Measurements from ENCODE around the gene TFDP1.

TFDP1 gene

GRCh38 chr13:113652404-113653263 lies 68.1 kb downstream of the TFDP1 start:
- Histone ChIP-seq H3K9ac (ENCODE audit: low read depth, low read length) (no peak overlapping the region), H3K27me3 (ENCODE audit: control insufficient read depth, insufficient read depth, low read length) (peaks cover 7% of the 10 kb centered on the region), H3K36me3 (ENCODE audit: insufficient read depth, low read length) (no peaks in the 10 kb centered on the region), H3K4me3 (ENCODE audit: low read length) (no peak overlapping the region), H3K4me2 (ENCODE audit: low read length) (no peak overlapping the region), H3K4me1 (ENCODE audit: control insufficient read depth, insufficient read depth, low read length) (peaks cover 3% of the 10 kb centered on the region), H3K9me3 (replicated peaks; ENCODE audit: low read length) (no peaks in the 10 kb centered on the region)

DNA sequence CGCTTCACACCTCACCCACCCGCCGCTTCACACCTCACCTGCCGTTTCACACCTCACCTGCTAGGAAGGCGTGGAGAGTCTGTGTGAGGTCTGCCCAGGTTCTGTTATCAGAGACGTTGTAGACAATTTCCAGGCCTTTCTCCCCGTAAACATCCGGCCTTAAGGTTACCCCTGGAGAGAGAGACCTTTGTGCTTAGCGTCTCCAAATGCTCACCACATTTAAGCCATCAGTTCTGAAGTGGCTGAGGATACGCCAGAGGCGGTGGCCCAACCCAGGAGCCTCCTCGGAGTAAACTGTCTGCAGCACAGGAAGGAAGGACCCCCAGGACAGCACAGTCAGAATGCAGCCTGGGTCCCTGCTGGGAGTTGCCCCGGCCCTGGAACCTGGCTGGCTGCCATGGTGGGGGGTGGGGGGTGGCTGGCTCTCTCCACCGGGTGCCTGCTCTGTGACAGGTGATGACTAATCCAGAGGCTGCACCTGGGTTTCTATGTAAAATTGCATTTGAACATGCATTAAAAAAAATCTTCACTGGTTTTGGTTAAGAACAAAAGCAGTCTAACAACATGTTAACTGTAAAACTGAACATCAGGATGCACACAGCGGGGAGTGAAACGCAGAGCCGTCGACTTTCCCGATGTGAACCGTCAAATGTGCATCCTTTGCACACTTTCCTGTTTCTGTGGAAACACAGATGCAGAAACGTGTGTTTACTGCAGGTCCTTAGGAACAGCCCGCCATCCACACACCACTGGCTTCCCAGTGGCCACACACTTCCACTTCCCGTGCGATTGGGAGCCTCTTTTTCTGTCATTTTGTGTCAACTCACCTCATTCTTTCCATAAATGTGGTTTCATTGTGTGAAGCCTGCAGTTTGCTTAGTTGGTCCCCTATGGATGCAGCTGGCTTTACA lies 69.0 kb downstream of the TFDP1 start:
- no peaks in the 10 kb centered on the region for H3K9me3 ChIP-seq (replicated peaks; ENCODE audit: low read length)
- H3K9ac ChIP-seq (ENCODE audit: low read depth, low read length), result no peak overlapping the region
- H3K27me3 ChIP-seq (ENCODE audit: control insufficient read depth, insufficient read depth, low read length), result peaks cover 7% of the 10 kb centered on the region
- H3K4me2 ChIP-seq (ENCODE audit: low read length), result no peak overlapping the region
- no peaks in the 10 kb centered on the region for H3K36me3 ChIP-seq (ENCODE audit: insufficient read depth, low read length)
- no peaks in the 10 kb centered on the region for H3K4me1 ChIP-seq (ENCODE audit: control insufficient read depth, insufficient read depth, low read length)
- no peak overlapping the region for H3K4me3 ChIP-seq (ENCODE audit: low read length)

GRCh38 chr13:113654175-113654560 lies 69.6 kb downstream of the TFDP1 start:
- no peaks in the 10 kb centered on the region for H3K4me1 ChIP-seq (ENCODE audit: control insufficient read depth, insufficient read depth, low read length)
- no peaks in the 10 kb centered on the region for H3K36me3 ChIP-seq (ENCODE audit: insufficient read depth, low read length)
- no peak overlapping the region for H3K4me2 ChIP-seq (ENCODE audit: low read length)
- H3K27me3 ChIP-seq (ENCODE audit: control insufficient read depth, insufficient read depth, low read length), result peaks cover 14% of the 10 kb centered on the region
- no peak overlapping the region for H3K4me3 ChIP-seq (ENCODE audit: low read length)
- H3K9me3 ChIP-seq (replicated peaks; ENCODE audit: low read length), result no peaks in the 10 kb centered on the region
- no peak overlapping the region for H3K9ac ChIP-seq (ENCODE audit: low read depth, low read length)

DNA sequence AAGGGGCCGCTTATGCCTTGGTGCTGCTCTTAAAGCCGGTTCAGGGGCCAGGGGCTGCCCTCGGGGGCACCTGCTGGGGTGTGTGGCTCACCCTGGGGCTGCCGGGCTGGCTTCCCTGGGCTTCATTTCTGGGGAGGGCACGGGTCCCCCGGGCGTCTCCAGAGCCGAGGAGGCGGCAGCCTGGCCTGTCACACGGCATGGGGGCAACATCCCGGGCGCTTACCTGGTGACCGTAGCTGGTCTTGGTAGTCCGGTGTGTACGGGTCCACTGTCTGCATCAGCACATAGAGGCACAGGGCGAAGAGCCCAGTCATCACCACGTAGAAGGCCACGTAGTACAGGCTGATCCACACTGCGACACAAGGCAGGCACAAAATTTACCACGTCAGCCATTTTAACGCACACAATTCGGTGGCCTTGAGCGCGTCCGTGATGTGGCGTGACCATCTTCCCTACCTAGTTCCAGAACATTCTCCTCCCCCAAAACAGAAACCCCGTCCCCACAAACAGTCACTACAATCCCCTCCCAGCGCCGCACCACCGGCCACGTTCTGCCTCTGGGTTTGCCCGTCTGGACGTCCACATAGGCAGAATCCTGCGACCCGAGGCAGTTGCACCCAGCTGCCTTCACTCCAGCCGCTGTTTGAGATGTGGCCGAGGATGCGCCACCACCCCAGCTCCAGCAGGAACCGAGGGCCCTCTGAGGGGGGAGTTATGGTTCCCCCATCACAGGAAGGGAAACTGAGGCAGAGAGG lies 70.2 kb downstream of the TFDP1 start:
- H3K9me3 ChIP-seq (replicated peaks; ENCODE audit: low read length), result no peaks in the 10 kb centered on the region
- no peak overlapping the region for H3K4me3 ChIP-seq (ENCODE audit: low read length)
- H3K4me1 ChIP-seq (ENCODE audit: control insufficient read depth, insufficient read depth, low read length), result no peaks in the 10 kb centered on the region
- no peak overlapping the region for H3K9ac ChIP-seq (ENCODE audit: low read depth, low read length)
- H3K36me3 ChIP-seq (ENCODE audit: insufficient read depth, low read length), result no peaks in the 10 kb centered on the region
- H3K27me3 ChIP-seq (ENCODE audit: control insufficient read depth, insufficient read depth, low read length), result peaks cover 17% of the 10 kb centered on the region
- no peak overlapping the region for H3K4me2 ChIP-seq (ENCODE audit: low read length)

GRCh38 chr13:113655346-113656002 lies 70.9 kb downstream of the TFDP1 start:
- Histone ChIP-seq H3K9ac (ENCODE audit: low read depth, low read length) (no peak overlapping the region), H3K27me3 (ENCODE audit: control insufficient read depth, insufficient read depth, low read length) (peaks cover 22% of the 10 kb centered on the region)

GRCh38 chr13:113656003-113656588 lies 71.5 kb downstream of the TFDP1 start:
- H3K36me3 ChIP-seq (ENCODE audit: insufficient read depth, low read length), result no peaks in the 10 kb centered on the region
- H3K27me3 ChIP-seq (ENCODE audit: control insufficient read depth, insufficient read depth, low read length), result peaks cover 28% of the 10 kb centered on the region
- H3K9me3 ChIP-seq (replicated peaks; ENCODE audit: low read length), result peaks cover 6% of the 10 kb centered on the region
- no peak overlapping the region for H3K4me3 ChIP-seq (ENCODE audit: low read length)
- H3K4me2 ChIP-seq (ENCODE audit: low read length), result no peak overlapping the region
- no peaks in the 10 kb centered on the region for H3K4me1 ChIP-seq (ENCODE audit: control insufficient read depth, insufficient read depth, low read length)
- H3K9ac ChIP-seq (ENCODE audit: low read depth, low read length), result no peak overlapping the region

More at GRCh38 chr13:113655346-113656002, 70.9 kb downstream of the TFDP1 start:
- no peak overlapping the region for H3K4me3 ChIP-seq (ENCODE audit: low read length)
- no peaks in the 10 kb centered on the region for H3K4me1 ChIP-seq (ENCODE audit: control insufficient read depth, insufficient read depth, low read length)
- H3K9me3 ChIP-seq (replicated peaks; ENCODE audit: low read length), result peaks cover under 1% of the 10 kb centered on the region
- no peaks in the 10 kb centered on the region for H3K36me3 ChIP-seq (ENCODE audit: insufficient read depth, low read length)
- H3K4me2 ChIP-seq (ENCODE audit: low read length), result no peak overlapping the region

DNA sequence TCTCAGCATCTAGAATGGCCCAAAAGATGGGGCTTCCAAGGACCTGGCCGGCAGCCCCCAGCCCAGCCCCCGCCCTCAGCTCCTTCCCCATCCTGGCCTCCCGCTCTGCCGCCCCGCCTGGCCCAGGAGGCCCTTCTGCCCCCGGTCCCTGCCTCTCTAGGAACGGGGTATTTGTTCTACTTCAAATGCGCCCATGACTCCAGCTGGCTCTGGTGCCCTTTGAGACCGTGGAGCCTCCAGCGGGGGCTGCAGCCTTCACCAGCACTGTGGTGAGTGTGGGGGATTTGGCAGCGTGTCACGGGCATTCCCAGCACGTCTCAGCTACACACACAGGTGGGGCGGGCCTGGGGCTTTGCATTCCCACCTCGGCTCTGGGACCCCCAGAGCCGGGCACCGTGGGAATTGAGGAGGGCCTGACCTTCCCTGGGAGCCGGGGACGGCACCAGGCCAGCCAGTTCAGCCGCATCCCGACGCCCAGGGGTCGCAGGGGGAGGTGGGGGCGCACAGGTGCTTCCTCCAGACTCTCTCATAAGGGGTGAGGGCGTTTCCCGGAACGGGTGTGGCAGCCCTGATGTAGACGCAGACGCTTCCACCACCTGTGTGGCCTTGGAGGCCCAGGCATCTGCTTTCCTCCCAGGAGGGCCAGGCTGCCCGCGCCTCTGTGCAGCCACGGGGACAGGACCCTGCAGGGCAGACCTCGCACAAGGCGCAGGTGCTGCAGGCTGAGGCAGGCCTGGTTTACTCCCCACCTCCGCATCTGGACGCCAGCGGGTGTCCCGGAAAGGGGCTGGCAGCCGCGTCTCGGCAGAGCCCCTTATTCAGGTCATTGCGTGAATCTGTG lies 72.5 kb downstream of the TFDP1 start:
- Histone ChIP-seq H3K9ac (ENCODE audit: low read depth, low read length) (no peak overlapping the region), H3K4me2 (ENCODE audit: low read length) (no peak overlapping the region), H3K36me3 (ENCODE audit: insufficient read depth, low read length) (no peaks in the 10 kb centered on the region), H3K4me3 (ENCODE audit: low read length) (no peak overlapping the region), H3K27me3 (ENCODE audit: control insufficient read depth, insufficient read depth, low read length) (peaks cover 34% of the 10 kb centered on the region), H3K4me1 (ENCODE audit: control insufficient read depth, insufficient read depth, low read length) (no peaks in the 10 kb centered on the region), H3K9me3 (replicated peaks; ENCODE audit: low read length) (peaks cover 9% of the 10 kb centered on the region)

DNA sequence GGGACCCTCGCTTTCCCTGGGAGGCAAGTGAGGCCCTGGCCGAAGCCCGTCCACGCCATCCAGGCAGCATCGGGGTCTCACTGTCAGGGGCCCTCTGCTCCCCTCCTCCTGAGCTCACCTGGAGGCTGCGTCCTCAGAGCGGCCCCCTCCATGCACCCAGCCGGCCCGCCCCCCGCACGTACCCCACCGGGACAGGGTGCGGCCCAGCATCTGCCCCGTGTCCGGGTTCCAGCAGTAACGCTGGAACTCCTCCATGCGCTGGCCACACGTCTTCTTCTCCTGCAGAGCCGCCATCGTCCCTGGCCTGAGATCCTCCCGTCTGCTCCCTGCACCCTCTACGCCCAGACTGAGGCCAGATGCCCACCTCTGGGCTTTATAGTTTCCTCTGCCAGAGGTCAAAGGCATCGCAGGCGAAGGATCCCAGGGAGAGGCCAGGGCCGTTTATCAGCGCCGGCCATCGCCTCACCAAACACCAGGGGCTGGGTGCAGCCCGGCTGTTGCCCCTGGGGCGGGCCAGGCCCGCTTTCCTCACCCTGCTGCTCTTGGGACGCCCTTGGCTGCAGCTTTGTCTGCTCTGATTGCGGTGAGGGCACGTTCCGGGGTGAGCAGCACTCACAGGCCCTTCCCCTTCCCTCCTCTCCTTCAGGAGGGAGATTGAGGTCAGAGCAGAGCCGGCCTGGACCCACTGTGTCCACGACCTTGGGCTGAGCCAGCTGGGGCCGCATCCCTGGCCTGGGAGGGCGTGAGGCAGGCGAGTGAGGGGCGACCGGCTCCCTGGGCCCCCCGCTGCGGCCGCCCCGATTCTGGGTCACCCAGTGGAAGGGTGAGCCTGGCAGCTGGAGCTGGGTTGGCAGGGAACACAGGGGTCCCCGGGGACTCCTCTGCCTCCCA lies 73.5 kb downstream of the TFDP1 start, which contains the start of gene ATP4B:
Gene ATP4B (minus strand): TSS at position 348 of the 891 bp plus-strand sequence. CDS start 54 bp downstream, at position 294.
- peaks cover 9% of the 10 kb centered on the region for H3K9me3 ChIP-seq (replicated peaks; ENCODE audit: low read length)
- H3K27me3 ChIP-seq (ENCODE audit: control insufficient read depth, insufficient read depth, low read length), result peaks cover 37% of the 10 kb centered on the region
- no peak within 1 kb of the TSS for H3K4me3 ChIP-seq (ENCODE audit: low read length)
- no peak within 1 kb of the TSS for H3K4me2 ChIP-seq (ENCODE audit: low read length)
- no peaks in the 10 kb centered on the region for H3K4me1 ChIP-seq (ENCODE audit: control insufficient read depth, insufficient read depth, low read length)
- H3K9ac ChIP-seq (ENCODE audit: low read depth, low read length), result no peak within 1 kb of the TSS
- H3K36me3 ChIP-seq (ENCODE audit: insufficient read depth, low read length), result no peaks in the 10 kb centered on the region

DNA sequence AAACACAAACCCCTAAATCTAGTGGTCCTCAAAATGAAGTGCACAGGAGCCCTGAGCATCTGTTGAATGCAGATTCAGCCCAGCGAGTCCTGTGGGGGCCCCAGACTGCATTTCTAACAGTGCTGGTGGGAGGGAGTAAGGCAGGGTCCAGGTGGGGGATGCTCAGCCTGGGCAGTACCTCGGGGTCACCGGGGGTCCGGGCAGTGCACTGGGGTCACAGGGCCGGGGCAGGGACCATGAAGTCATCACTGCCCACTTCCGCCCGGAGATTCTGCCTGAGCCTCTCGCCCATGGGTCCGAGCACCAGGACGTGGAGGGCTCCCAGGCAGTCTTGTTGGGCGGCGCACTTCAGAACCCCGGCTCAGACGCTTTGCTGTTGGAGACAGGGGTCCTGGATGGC lies 74.3 kb downstream of the TFDP1 start:
- peaks cover 9% of the 10 kb centered on the region for H3K9me3 ChIP-seq (replicated peaks; ENCODE audit: low read length)
- peaks cover 44% of the 10 kb centered on the region for H3K27me3 ChIP-seq (ENCODE audit: control insufficient read depth, insufficient read depth, low read length)
- no peaks in the 10 kb centered on the region for H3K4me1 ChIP-seq (ENCODE audit: control insufficient read depth, insufficient read depth, low read length)
- H3K4me2 ChIP-seq (ENCODE audit: low read length), result no peak overlapping the region
- H3K36me3 ChIP-seq (ENCODE audit: insufficient read depth, low read length), result no peaks in the 10 kb centered on the region
- H3K9ac ChIP-seq (ENCODE audit: low read depth, low read length), result no peak overlapping the region
- no peak overlapping the region for H3K4me3 ChIP-seq (ENCODE audit: low read length)

Data from skeletal muscle satellite cell (primary cell).